Measurements from ENCODE around the gene PCYT2.
"Not testable (repeated sequence)": the region's sequence is repeated elsewhere in the genome, so short reads cannot be mapped to it uniquely, and the experiment has no call there.

- not testable (repeated sequence) for TF ChIP-seq CTCF, POLR2A (IDR thresholded peaks at IDR 0.05)
Observed at GRCh38 chr17:81953443-81953842, 42.2 kb upstream of the PCYT2 start.

Measured in prostate gland (tissue), 2 donors.